Astrocyte (in vitro differentiated cells and primary cell): Measurements from ENCODE around the gene SIAH3. TPM values are rescaled to one million over a fixed set of nuclear protein-coding genes. Genes with fewer than 3 reads are reported as not detected.

Experiments used
- DNase-seq: peaks from one replicate; pipeline ENCODE4 v3.0.0-alpha.2; 2010; ENCODE audit warnings: low read depth
- FAIRE-seq: peaks from 2 replicates; lab custom pipeline; 2011; peaks lifted over from hg19 to GRCh38; lab: Jason Lieb, UNC
- H2AFZ ChIP-seq: 2 replicates; pipeline ENCODE4 v1.6.0; 2012; ENCODE audit warnings: low read depth, low read length, inconsistent platforms
- H3K27ac ChIP-seq: 2 replicates; pipeline ENCODE4 v1.5.1; 2011; ENCODE audit warnings: low read depth, low read length, inconsistent platforms
- H3K27me3 ChIP-seq: 2 replicates; pipeline ENCODE4 v1.6.0; 2011; ENCODE audit warnings: low read length, inconsistent platforms; ENCODE audit not compliant: insufficient read depth
- H3K36me3 ChIP-seq: 2 replicates; pipeline ENCODE4 v1.5.1; 2011; ENCODE audit warnings: low read length, inconsistent platforms; ENCODE audit not compliant: insufficient read depth
- H3K4me1 ChIP-seq: 2 replicates; pipeline ENCODE4 v1.5.1; 2011; ENCODE audit warnings: low read length, inconsistent platforms; ENCODE audit not compliant: insufficient read depth
- H3K4me2 ChIP-seq: 2 replicates; pipeline ENCODE4 v1.6.0; 2012; ENCODE audit warnings: low read length, inconsistent platforms
- H3K4me3 ChIP-seq: 2 replicates; pipeline ENCODE4 v1.5.1; 2011; ENCODE audit warnings: low read depth, mild to moderate bottlenecking, low read length, inconsistent platforms; ENCODE audit not compliant: insufficient read depth
- H3K79me2 ChIP-seq: 2 replicates; pipeline ENCODE4 v1.6.0; 2012; ENCODE audit warnings: mild to moderate bottlenecking, low read length, inconsistent platforms; ENCODE audit not compliant: insufficient read depth
- H3K9ac ChIP-seq: 2 replicates; pipeline ENCODE4 v1.6.0; 2012; ENCODE audit warnings: mild to moderate bottlenecking, low read length, inconsistent platforms
- H3K9me3 ChIP-seq: 2 replicates; pipeline ENCODE4 v1.5.1; 2012; ENCODE audit warnings: low read depth, mild to moderate bottlenecking, low read length, inconsistent platforms; ENCODE audit not compliant: insufficient read depth
- H4K20me1 ChIP-seq: 2 replicates; pipeline ENCODE4 v1.6.0; 2012; ENCODE audit warnings: low read length, inconsistent platforms; ENCODE audit not compliant: insufficient read depth
- H3K27ac Mint-ChIP-seq: one replicate; pipeline ENCODE4 v1.8.0; 2021; ENCODE audit warnings: mild to moderate bottlenecking, mixed read lengths; ENCODE audit not compliant: unreplicated experiment
- H3K27me3 Mint-ChIP-seq: one replicate; pipeline ENCODE4 v1.8.0; 2021; ENCODE audit warnings: low read depth, mixed read lengths; ENCODE audit not compliant: unreplicated experiment
- H3K36me3 Mint-ChIP-seq: one replicate; pipeline ENCODE4 v1.8.0; 2021; ENCODE audit warnings: low read depth, mixed read lengths; ENCODE audit not compliant: unreplicated experiment
- H3K4me1 Mint-ChIP-seq: one replicate; pipeline ENCODE4 v1.8.0; 2021; ENCODE audit warnings: low read depth, mixed read lengths; ENCODE audit not compliant: unreplicated experiment
- H3K4me3 Mint-ChIP-seq: one replicate; pipeline ENCODE4 v1.8.0; 2021; ENCODE audit warnings: mild to moderate bottlenecking, moderate library complexity, mixed read lengths; ENCODE audit not compliant: unreplicated experiment
- H3K9me3 Mint-ChIP-seq: one replicate; pipeline ENCODE4 v1.8.0; 2021; ENCODE audit warnings: mild to moderate bottlenecking, mixed read lengths; ENCODE audit not compliant: unreplicated experiment
- CTCF ChIP-seq: IDR thresholded peaks from 2 replicates; pipeline ENCODE4 v1.5.1; 2011; ENCODE audit warnings: low read depth, mild to moderate bottlenecking, inconsistent platforms, low read length, moderate library complexity; ENCODE audit not compliant: insufficient read depth
- EZH2 ChIP-seq: IDR thresholded peaks from 2 replicates; pipeline ENCODE4 v1.6.1; 2012; ENCODE audit warnings: mild to moderate bottlenecking, low read length, inconsistent platforms; ENCODE audit not compliant: insufficient read depth
- total RNA-seq: library from RNA; stranded (reverse); gene quantifications from 2 replicates; pipeline ENCODE4 v1.2.1, GENCODE V29; 2021

The SIAH3 gene
- total RNA-seq, 1 donor from 2014 or later: 0.07 TPM

GRCh38 chr13:45861322-45861721, 9.8 kb upstream of the SIAH3 start:
- DNase-seq (no peak), FAIRE-seq (no peak)
- no peaks in the 10 kb centered on the region for H4K20me1 ChIP-seq
- peaks cover 3% of the 10 kb centered on the region for H3K27me3 ChIP-seq
- H3K4me1 ChIP-seq: peaks cover 10% of the 10 kb centered on the region
- Mint-ChIP-seq H3K4me3 (no peak overlapping the region), H3K9me3 (peaks cover 1% of the 10 kb centered on the region), H3K27ac (no peak overlapping the region), H3K27me3 (peaks cover 14% of the 10 kb centered on the region), H3K36me3 (no peaks in the 10 kb centered on the region), H3K4me1 (peaks cover 7% of the 10 kb centered on the region)
- TF ChIP-seq EZH2 (no peak), CTCF (no peak)
- no peaks in the 10 kb centered on the region for H3K36me3 ChIP-seq
- no peaks in the 10 kb centered on the region for H3K79me2 ChIP-seq
- H3K4me2 ChIP-seq: peak overlapping the region; percentile 37
- no peak overlapping the region for H2AFZ ChIP-seq
- H3K27ac ChIP-seq: no peak overlapping the region
- H3K9ac ChIP-seq: no peak overlapping the region
- H3K9me3 ChIP-seq: no peaks in the 10 kb centered on the region
- H3K4me3 ChIP-seq: no peak overlapping the region

- peaks cover 10% of the 10 kb centered on the region for H3K4me1 ChIP-seq
- no peak overlapping the region for H3K4me3 ChIP-seq
- Mint-ChIP-seq H3K4me3 (no peak overlapping the region), H3K27ac (no peak overlapping the region), H3K36me3 (no peaks in the 10 kb centered on the region), H3K9me3 (peaks cover 1% of the 10 kb centered on the region), H3K27me3 (peaks cover 9% of the 10 kb centered on the region), H3K4me1 (peaks cover 7% of the 10 kb centered on the region)
- H3K36me3 ChIP-seq: no peaks in the 10 kb centered on the region
- H3K27me3 ChIP-seq: peaks cover 3% of the 10 kb centered on the region
- H3K79me2 ChIP-seq: no peaks in the 10 kb centered on the region
- H2AFZ ChIP-seq: no peak overlapping the region
- no peak overlapping the region for H3K27ac ChIP-seq
- TF ChIP-seq EZH2: no peak
- TF ChIP-seq CTCF: no peak
- H4K20me1 ChIP-seq: no peaks in the 10 kb centered on the region
- H3K9ac ChIP-seq: no peak overlapping the region
- FAIRE-seq (no peak), DNase-seq (no peak)
- H3K9me3 ChIP-seq: no peaks in the 10 kb centered on the region
- H3K4me2 ChIP-seq: no peak overlapping the region
Measured at GRCh38 chr13:45860240-45860639, 8.7 kb upstream of the SIAH3 start.

- Histone ChIP-seq H3K4me1 (peaks cover 10% of the 10 kb centered on the region), H3K9me3 (no peaks in the 10 kb centered on the region), H3K4me3 (no peak overlapping the region), H3K9ac (no peak overlapping the region), H2AFZ (no peak overlapping the region), H3K27me3 (peaks cover 3% of the 10 kb centered on the region), H3K4me2 (no peak overlapping the region), H4K20me1 (no peaks in the 10 kb centered on the region), H3K27ac (no peak overlapping the region), H3K36me3 (no peaks in the 10 kb centered on the region), H3K79me2 (no peaks in the 10 kb centered on the region)
- Mint-ChIP-seq H3K9me3 (peaks cover 1% of the 10 kb centered on the region), H3K27ac (no peak overlapping the region), H3K4me1 (peaks cover 7% of the 10 kb centered on the region), H3K36me3 (no peaks in the 10 kb centered on the region), H3K4me3 (no peak overlapping the region), H3K27me3 (peaks cover 7% of the 10 kb centered on the region)
- no peak for FAIRE-seq
- DNase-seq: no peak
- no peak for TF ChIP-seq EZH2
- no peak for TF ChIP-seq CTCF
Measured at GRCh38 chr13:45859705-45860104, 8.2 kb upstream of the SIAH3 start.
